Testis (tissue), 3 donors: ENCODE results near the gene ERMP1. TPM values are rescaled to one million over a fixed set of nuclear protein-coding genes. Genes with fewer than 3 reads are reported as not detected.
A peak's percentile ranks its signal among the peaks of the same experiment; 100 is the strongest.

Source experiments
- DNase-seq: peaks from one replicate; pipeline ENCODE4 v3.0.0-alpha.2; 2019
- H3K27ac ChIP-seq, 2 donors: fragments of 200-600 bp; sonication (generic); one replicate each; pipeline ENCODE4 v1.5.1; 2019
- H3K27me3 ChIP-seq: fragments of 200-600 bp; sonication (generic); one replicate; pipeline ENCODE4 v1.5.1; 2019
- H3K36me3 ChIP-seq: fragments of 200-600 bp; sonication (generic); one replicate; pipeline ENCODE4 v1.5.1; 2017; ENCODE audit warnings: low read depth; ENCODE audit errors: missing control alignments
- H3K4me1 ChIP-seq: fragments of 200-600 bp; sonication (generic); one replicate; pipeline ENCODE4 v1.5.1; 2019
- H3K4me3 ChIP-seq, 2 donors: fragments of 200-600 bp; sonication (generic); one replicate each; pipeline ENCODE4 v1.5.1; 2017 to 2019
- H3K9me3 ChIP-seq: fragments of 200-600 bp; sonication (generic); one replicate; pipeline ENCODE4 v1.5.1; 2017
- CTCF ChIP-seq, 3 experiments: fragments of 450-650 bp in 2 of 3; fragments of 200-600 bp in 1 of 3; sonication (generic) in 1 of 3; IDR thresholded peaks; one replicate each; pipeline ENCODE4 v1.5.1; 2016 to 2019; ENCODE audit warnings: antibody characterized with exemption in 3 of 3, mild to moderate bottlenecking in 2 of 3, moderate library complexity in 1 of 3
- POLR2A ChIP-seq: fragments of 450-650 bp; IDR thresholded peaks from one replicate; pipeline ENCODE4 v1.6.1; 2017; ENCODE audit warnings: antibody characterized with exemption, mild to moderate bottlenecking, moderate library complexity
- WGBS, 2 donors: methylation state at CpG; one replicate each; pipeline ENCODE4 v1.1.5; 2018; 5-methylcytosine and 5-hydroxymethylcytosine counted together
- intact Hi-C: fragments of 100-400 bp; cut with DNase I; formaldehyde crosslinking; loops from one replicate; pipeline ENCODE4 v1.15.1; 2023; ENCODE audit warnings: low total_unique reads
- polyA plus RNA-seq: library from polyadenylated mRNA; stranded (reverse); fragments of 350-450 nt; fragmentation: Illumina TruSeq; extraction: RNeasy Lipid Tissue Mini Kit (QIAGEN cat#74804); gene quantifications from one replicate; pipeline ENCODE4 v1.2.3, GENCODE V29; 2014; ENCODE audit warnings: low read depth, low replicate concordance; ENCODE audit not compliant: insufficient read depth
- total RNA-seq, 2 donors: library from RNA; depleted of rRNA; stranded (reverse); fragments of >200 nt; gene quantifications; one replicate each; pipeline ENCODE4 v1.2.3, GENCODE V29; 2016

The ERMP1 gene
- total and polyA plus RNA-seq, 3 donors from 2014 or later: 25.7 to 28.9 (median 28.4) TPM

DNA sequence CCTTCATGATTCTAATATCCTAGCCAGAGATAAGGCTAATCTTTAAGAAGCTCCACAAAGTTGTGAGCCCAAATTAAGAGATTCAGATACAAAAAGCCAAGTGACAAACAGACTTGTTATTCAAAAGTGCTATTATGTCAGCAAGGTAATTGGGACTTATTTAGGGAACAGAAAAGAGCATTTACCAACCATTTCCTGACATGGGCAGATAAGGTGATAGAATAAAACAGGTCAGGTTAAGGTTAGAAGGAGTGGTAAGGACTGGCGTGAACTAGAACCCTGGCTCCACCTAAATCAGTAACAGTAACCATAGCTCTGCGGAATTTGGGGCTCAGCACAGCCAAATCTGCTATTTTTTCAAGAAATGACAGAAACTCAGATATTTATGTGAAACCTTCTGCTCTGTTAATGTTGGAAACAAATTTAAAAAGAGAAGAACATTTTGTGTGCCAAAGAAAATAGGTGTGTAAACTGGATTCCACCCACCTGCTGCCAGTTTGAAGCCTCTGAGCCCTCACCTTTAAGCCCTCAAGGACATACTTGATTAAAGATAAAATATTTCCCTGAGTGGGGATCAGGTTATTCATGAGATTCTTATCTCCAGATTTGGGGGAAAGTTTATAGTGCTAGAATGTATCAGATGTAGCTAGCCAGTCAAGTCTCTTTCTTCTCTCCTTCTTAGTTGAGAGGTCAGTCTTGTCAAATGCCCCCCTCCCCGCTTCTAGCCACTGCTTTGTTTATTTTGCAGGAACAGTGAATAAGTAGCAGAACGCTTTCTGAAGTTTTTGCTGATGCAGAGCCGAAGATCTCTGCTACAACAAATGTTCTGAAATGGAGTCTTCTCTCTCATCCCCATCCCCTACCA, 10.2 kb upstream of the ERMP1 start:
- DNase-seq: no peak
- TF ChIP-seq POLR2A: no peak
- TF ChIP-seq CTCF (IDR thresholded peaks at IDR 0.05): no peak
- Histone ChIP-seq H3K27ac (peak overlapping the region; percentile 47 to 71), H3K9me3 (no peaks in the 10 kb centered on the region), H3K27me3 (no peaks in the 10 kb centered on the region), H3K4me1 (peaks cover 20% of the 10 kb centered on the region), H3K4me3 (no peak overlapping the region), H3K36me3 (no peaks in the 10 kb centered on the region)
- WGBS, 2 donors: 32 to 44% methylated on average over 5 of the region's 5 CpGs
- intact Hi-C loops: no loop called here

- Histone ChIP-seq H3K4me3 (no peak overlapping the region), H3K27ac (peak overlapping the region in 1 of 2 donors; percentile 71), H3K27me3 (no peaks in the 10 kb centered on the region), H3K9me3 (no peaks in the 10 kb centered on the region), H3K36me3 (no peaks in the 10 kb centered on the region), H3K4me1 (peaks cover 20% of the 10 kb centered on the region)
- DNase-seq: peak; percentile 70
- intact Hi-C loops: no loop called here
- TF ChIP-seq CTCF (IDR thresholded peaks at IDR 0.05) (no peak), POLR2A (no peak)
- 77 to 79% methylated on average over 12 of the region's 12 CpGs for WGBS, 2 donors
Observed at GRCh38 chr9:5841771-5842573, 9.1 kb upstream of the ERMP1 start.

GRCh38 chr9:5840788-5841187, 7.9 kb upstream of the ERMP1 start:
- WGBS, 2 donors: 72 to 76% methylated on average over 3 of the region's 3 CpGs

DNA sequence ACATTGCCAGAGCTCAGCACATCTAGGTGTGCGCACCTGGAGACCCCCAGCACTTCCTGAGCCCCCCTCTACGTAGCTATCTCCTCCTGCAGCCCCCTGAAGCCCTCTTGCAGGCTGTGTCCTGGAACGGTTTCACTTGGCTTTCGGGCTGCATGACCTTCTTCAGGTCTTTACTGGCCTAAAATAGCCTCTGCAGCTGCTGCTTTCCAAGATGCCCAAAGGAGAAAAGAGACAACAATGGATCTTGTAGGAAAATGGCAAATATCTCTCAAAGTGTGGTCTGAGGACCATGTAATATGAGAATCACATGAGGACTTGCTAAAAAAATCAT, 6.6 kb upstream of the ERMP1 start:
- H3K27me3 ChIP-seq: no peaks in the 10 kb centered on the region
- no peak for DNase-seq
- peaks cover 20% of the 10 kb centered on the region for H3K4me1 ChIP-seq
- H3K27ac ChIP-seq: no peak overlapping the region
- intact Hi-C loops: no loop called here
- 72 to 73% methylated on average over 4 of the region's 4 CpGs for WGBS, 2 donors
- H3K9me3 ChIP-seq: no peaks in the 10 kb centered on the region
- H3K4me3 ChIP-seq: no peak overlapping the region
- no peak for TF ChIP-seq CTCF (IDR thresholded peaks at IDR 0.05)
- TF ChIP-seq POLR2A: no peak
- H3K36me3 ChIP-seq: no peaks in the 10 kb centered on the region

More at GRCh38 chr9:5840788-5841187, 7.9 kb upstream of the ERMP1 start:
- TF ChIP-seq CTCF (IDR thresholded peaks at IDR 0.05): no peak
- TF ChIP-seq POLR2A: no peak
- H3K4me3 ChIP-seq: no peak overlapping the region
- intact Hi-C loops: no loop called here
- no peaks in the 10 kb centered on the region for H3K9me3 ChIP-seq
- H3K27me3 ChIP-seq: no peaks in the 10 kb centered on the region
- no peaks in the 10 kb centered on the region for H3K36me3 ChIP-seq
- H3K4me1 ChIP-seq: peaks cover 20% of the 10 kb centered on the region
- H3K27ac ChIP-seq: no peak overlapping the region
- no peak for DNase-seq
